Stimulated activated CD4-positive, alpha-beta T cell treated with anti-CD3 and anti-CD28 coated beads, TNF-alpha, amount 100 ng/mL, for 24 hours (primary cell): ENCODE data around the gene MXD3.
"Not testable (repeated sequence)": the region's sequence is repeated elsewhere in the genome, so short reads cannot be mapped to it uniquely, and the experiment has no call there.

Experiments used
- DNase-seq, 3 experiments: peaks; one replicate each; pipeline ENCODE4 v3.0.0-alpha.2; 2020; ENCODE audit warnings: low read depth in 3 of 3

MXD3 gene

GRCh38 chr5:177265395-177265794 is 46.3 kb downstream of the MXD3 start:
- no peak for DNase-seq

- DNase-seq: no peak
Measured at GRCh38 chr5:177264178-177264577, 47.5 kb downstream of the MXD3 start.

- no peak for DNase-seq
Measured at GRCh38 chr5:177261510-177261909, 50.2 kb downstream of the MXD3 start.

- DNase-seq: no peak
Measured at GRCh38 chr5:177260961-177261360, 50.7 kb downstream of the MXD3 start.

- not testable (repeated sequence) for DNase-seq
Measured at GRCh38 chr5:177258711-177259110, 53.0 kb downstream of the MXD3 start.
